Endothelial cell of umbilical vein (primary cell): Measurements from ENCODE around the gene CLIP3. TPM values are rescaled to one million over a fixed set of nuclear protein-coding genes. Genes with fewer than 3 reads are reported as not detected.

Experiments used
- BruUV-seq: library from RNA; stranded (reverse); fragments of 400-500 nt; replicated peaks from 2 replicates; lab custom pipeline; 2021; lab: Mats Ljungman, UMichigan
- CTCF ChIA-PET: fragments of 300-600, 350-600 bp; sonication (Branson Sonifier 250); formaldehyde crosslinking; loops from one replicate; lab custom pipeline; 2021; ENCODE audit warnings: antibody characterized with exemption, inconsistent platforms; lab: Charles Lee
- POLR2A ChIA-PET: fragments of 300-600, 350-600 bp; sonication (Branson Sonifier 250); formaldehyde crosslinking; loops from one replicate; lab custom pipeline; 2021; ENCODE audit warnings: antibody characterized with exemption, inconsistent platforms; lab: Charles Lee
- DNase-seq: peaks from one replicate; pipeline ENCODE4 v3.0.0-alpha.2; 2011; ENCODE audit warnings: low read depth, low spot score
- FAIRE-seq: peaks from 2 replicates; lab custom pipeline; 2011; peaks lifted over from hg19 to GRCh38; lab: Jason Lieb, UNC
- H2AFZ ChIP-seq: 2 replicates; pipeline ENCODE4 v1.6.0; 2012; ENCODE audit warnings: low read depth, low read length, control low read depth, inconsistent platforms
- H3K27ac ChIP-seq: 2 replicates; pipeline ENCODE4 v1.5.1; 2011; ENCODE audit warnings: low read depth, mild to moderate bottlenecking, control low read depth, low read length, moderate library complexity; ENCODE audit not compliant: insufficient read depth
- H3K27me3 ChIP-seq, 2 experiments: 2 replicates each; pipeline versions ENCODE4 v1.6.0 to v1.6.1; 2011; ENCODE audit warnings: low read length in 2 of 2, mixed read lengths in 1 of 2; ENCODE audit not compliant: control insufficient read depth in 2 of 2, insufficient read depth in 2 of 2
- H3K36me3 ChIP-seq, 2 experiments: 2 replicates in 1 of 2; 3 replicates in 1 of 2; pipeline ENCODE4 v1.5.1; 2011; ENCODE audit warnings: low read length in 2 of 2, mild to moderate bottlenecking in 1 of 2, moderate library complexity in 1 of 2; ENCODE audit not compliant: control insufficient read depth in 2 of 2, insufficient read depth in 2 of 2; ENCODE audit errors: extremely low read depth in 1 of 2
- H3K4me1 ChIP-seq: 3 replicates; pipeline ENCODE4 v1.5.1; 2011; ENCODE audit warnings: mild to moderate bottlenecking, low read length; ENCODE audit not compliant: control insufficient read depth, insufficient read depth; ENCODE audit errors: extremely low read depth
- H3K4me2 ChIP-seq: 2 replicates; pipeline ENCODE4 v1.6.1; 2011; ENCODE audit warnings: low read length, control low read depth, mixed read lengths; ENCODE audit not compliant: insufficient read depth
- H3K4me3 ChIP-seq, 3 experiments: fragments of 200-600 bp in 1 of 3; sonication (generic), shearing (Covaris generic) in 1 of 3; replicated peaks in 1 of 3; 2 replicates each; pipeline ENCODE4 v1.5.1; 2011 to 2016; ENCODE audit warnings: control low read depth in 3 of 3, low read length in 3 of 3, mild to moderate bottlenecking in 2 of 3, inconsistent platforms in 1 of 3, low read depth in 1 of 3, moderate library complexity in 1 of 3; ENCODE audit not compliant: insufficient read depth in 1 of 3
- H3K79me2 ChIP-seq: 2 replicates; pipeline ENCODE4 v1.6.0; 2012; ENCODE audit warnings: low read length, inconsistent platforms; ENCODE audit not compliant: control insufficient read depth, insufficient read depth
- H3K9ac ChIP-seq: replicated peaks from 2 replicates; pipeline ENCODE3; 2011; ENCODE audit warnings: low read length, control low read depth; ENCODE audit not compliant: insufficient read depth; ENCODE audit errors: extremely low read depth
- H3K9me1 ChIP-seq: replicated peaks from 3 replicates; pipeline ENCODE4 v1.6.0; 2011; ENCODE audit warnings: mild to moderate bottlenecking, low read length; ENCODE audit not compliant: control insufficient read depth, insufficient read depth; ENCODE audit errors: extremely low read depth
- H3K9me3 ChIP-seq: replicated peaks from 2 replicates; pipeline ENCODE4 v1.5.1; 2012; ENCODE audit warnings: low read length, inconsistent platforms; ENCODE audit not compliant: control insufficient read depth, insufficient read depth
- H4K20me1 ChIP-seq: replicated peaks from 2 replicates; pipeline ENCODE3; 2011; ENCODE audit warnings: mild to moderate bottlenecking, low read length; ENCODE audit not compliant: control insufficient read depth, insufficient read depth; ENCODE audit errors: extremely low read depth
- CTCF ChIP-seq, 2 donors: IDR thresholded peaks; 1 replicate in 1 of 2; 2 replicates in 1 of 2; pipeline ENCODE4 v1.5.1; 2011; ENCODE audit warnings: low read length in 2 of 2, mild to moderate bottlenecking in 2 of 2, moderate library complexity in 2 of 2, control low read depth in 1 of 2, inconsistent platforms in 1 of 2, low read depth in 1 of 2; ENCODE audit not compliant: insufficient read depth in 1 of 2; ENCODE audit errors: extremely low read depth in 1 of 2
- EZH2 ChIP-seq: IDR thresholded peaks from 2 replicates; pipeline ENCODE4 v1.6.1; 2012; ENCODE audit warnings: borderline replicate concordance, low read depth, mild to moderate bottlenecking, moderate library complexity, low read length, inconsistent platforms; ENCODE audit not compliant: severe bottlenecking
- FOS ChIP-seq: IDR thresholded peaks from 2 replicates; pipeline ENCODE4 v1.6.1; 2011; ENCODE audit warnings: mild to moderate bottlenecking, low read length, moderate library complexity, borderline replicate concordance; ENCODE audit not compliant: insufficient read depth
- GATA2 ChIP-seq: IDR thresholded peaks from 2 replicates; pipeline ENCODE4 v1.7.0; 2011; ENCODE audit warnings: low read depth, mild to moderate bottlenecking, moderate library complexity, mixed read lengths, low read length; ENCODE audit not compliant: insufficient read length, insufficient read depth
- JUN ChIP-seq: IDR thresholded peaks from 2 replicates; pipeline ENCODE4 v1.6.1; 2011; ENCODE audit warnings: borderline replicate concordance, low read depth; ENCODE audit not compliant: insufficient read length, insufficient read depth
- MAX ChIP-seq: IDR thresholded peaks from 2 replicates; pipeline ENCODE4 v1.6.1; 2011; ENCODE audit not compliant: insufficient read depth, insufficient read length
- MYC ChIP-seq: IDR thresholded peaks from one replicate; pipeline ENCODE4 v1.6.1; 2011; ENCODE audit warnings: mild to moderate bottlenecking, low read depth, low read length
- POLR2A ChIP-seq: IDR thresholded peaks from 2 replicates; pipeline ENCODE4 v1.6.1; 2012; ENCODE audit warnings: low read depth, mild to moderate bottlenecking, control low read depth, low read length
- POLR2AphosphoS5 ChIP-seq: IDR thresholded peaks from 2 replicates; pipeline ENCODE4 v1.6.1; 2012; ENCODE audit warnings: low read depth, mild to moderate bottlenecking, control low read depth, low read length, moderate library complexity; ENCODE audit not compliant: insufficient read depth
- dilution Hi-C: fragments of 300-500 bp; cut with MboI; formaldehyde crosslinking; loops from one replicate; pipeline ENCODE4 v1.15.0; 2019; ENCODE audit warnings: low sequenced_read_pairs; ENCODE audit not compliant: extremely low pct_ligation_motif_present
- intact Hi-C: fragments of 100-400 bp; cut with micrococcal nuclease; formaldehyde crosslinking; loops from one replicate; pipeline ENCODE4 v1.10.0; 2022
- polyA plus RNA-seq, 4 experiments: library from polyadenylated mRNA; depleted of rRNA in 3 of 4; stranded (reverse) in 3 of 4; unstranded in 1 of 4; fragments of >200 nt; gene quantifications; 2 replicates each; pipeline versions ENCODE4 v1.2.1 to v1.2.3, GENCODE V29; 2011 to 2012; ENCODE audit warnings: missing spikeins in 1 of 4
- total RNA-seq: library from RNA; stranded (reverse); gene quantifications from 2 replicates; pipeline ENCODE4 v1.2.3, GENCODE V29; 2021

The CLIP3 gene
- total and polyA plus RNA-seq, 2 donors (not counting 3 experiments of a cell fraction or from before 2014, with no cell fraction given) = 7.0 to 24.4 TPM

GRCh38 chr19:35987571-35987896, 45.1 kb downstream of the CLIP3 start:
- Histone ChIP-seq H3K4me3 (no peak overlapping the region), H3K79me2 (no peaks in the 10 kb centered on the region), H3K9me3 (no peaks in the 10 kb centered on the region), H3K4me2 (no peak overlapping the region), H3K9me1 (no peaks in the 10 kb centered on the region), H3K27me3 (peaks cover 5 to 11% of the 10 kb centered on the region in 2 experiments), H3K27ac (no peak overlapping the region), H3K9ac (no peak overlapping the region), H3K4me1 (no peaks in the 10 kb centered on the region), H3K36me3 (no peaks in the 10 kb centered on the region), H2AFZ (no peak overlapping the region), H4K20me1 (no peaks in the 10 kb centered on the region)
- FAIRE-seq (no peak), DNase-seq (no peak)
- ChIA-PET CTCF (interaction anchor here (0.6 to 0.7 kb wide), 3 partner anchors 8 to 73 kb away, joined by 3 to 5 read pairs (median 3); no protein-coding TSS in a partner anchor), POLR2A (no interaction called here)
- TF ChIP-seq POLR2AphosphoS5 = no peak
- no peak for TF ChIP-seq EZH2
- TF ChIP-seq GATA2 = no peak
- no peak for TF ChIP-seq CTCF (IDR thresholded peaks at IDR 0.05; ENCODE audit: extremely low read depth in 1 of 2, insufficient read depth in 1 of 2, low read depth in 1 of 2, low read length in 2 of 2)
- TF ChIP-seq JUN = no peak
- no peak for TF ChIP-seq POLR2A
- no peak for TF ChIP-seq MYC
- no peak for TF ChIP-seq FOS
- TF ChIP-seq MAX = no peak
- intact Hi-C loops = no loop called here
- dilution Hi-C loops = no loop called here
- BruUV-seq = no TSS peak
